Astrocyte (in vitro differentiated cells and primary cell): ENCODE measurements around the gene RPL13. TPM values are rescaled to one million over a fixed set of nuclear protein-coding genes. Genes with fewer than 3 reads are reported as not detected.

Experiments
- DNase-seq: peaks from one replicate; pipeline ENCODE4 v3.0.0-alpha.2; 2010; ENCODE audit warnings: low read depth
- FAIRE-seq: peaks from 2 replicates; lab custom pipeline; 2011; peaks lifted over from hg19 to GRCh38; lab: Jason Lieb, UNC
- H2AFZ ChIP-seq: 2 replicates; pipeline ENCODE4 v1.6.0; 2012; ENCODE audit warnings: low read depth, low read length, inconsistent platforms
- H3K27ac ChIP-seq: 2 replicates; pipeline ENCODE4 v1.5.1; 2011; ENCODE audit warnings: low read depth, low read length, inconsistent platforms
- H3K27me3 ChIP-seq: 2 replicates; pipeline ENCODE4 v1.6.0; 2011; ENCODE audit warnings: low read length, inconsistent platforms; ENCODE audit not compliant: insufficient read depth
- H3K36me3 ChIP-seq: 2 replicates; pipeline ENCODE4 v1.5.1; 2011; ENCODE audit warnings: low read length, inconsistent platforms; ENCODE audit not compliant: insufficient read depth
- H3K4me1 ChIP-seq: 2 replicates; pipeline ENCODE4 v1.5.1; 2011; ENCODE audit warnings: low read length, inconsistent platforms; ENCODE audit not compliant: insufficient read depth
- H3K4me2 ChIP-seq: 2 replicates; pipeline ENCODE4 v1.6.0; 2012; ENCODE audit warnings: low read length, inconsistent platforms
- H3K4me3 ChIP-seq: 2 replicates; pipeline ENCODE4 v1.5.1; 2011; ENCODE audit warnings: low read depth, mild to moderate bottlenecking, low read length, inconsistent platforms; ENCODE audit not compliant: insufficient read depth
- H3K79me2 ChIP-seq: 2 replicates; pipeline ENCODE4 v1.6.0; 2012; ENCODE audit warnings: mild to moderate bottlenecking, low read length, inconsistent platforms; ENCODE audit not compliant: insufficient read depth
- H3K9ac ChIP-seq: 2 replicates; pipeline ENCODE4 v1.6.0; 2012; ENCODE audit warnings: mild to moderate bottlenecking, low read length, inconsistent platforms
- H3K9me3 ChIP-seq: 2 replicates; pipeline ENCODE4 v1.5.1; 2012; ENCODE audit warnings: low read depth, mild to moderate bottlenecking, low read length, inconsistent platforms; ENCODE audit not compliant: insufficient read depth
- H4K20me1 ChIP-seq: 2 replicates; pipeline ENCODE4 v1.6.0; 2012; ENCODE audit warnings: low read length, inconsistent platforms; ENCODE audit not compliant: insufficient read depth
- H3K27ac Mint-ChIP-seq: one replicate; pipeline ENCODE4 v1.8.0; 2021; ENCODE audit warnings: mild to moderate bottlenecking, mixed read lengths; ENCODE audit not compliant: unreplicated experiment
- H3K27me3 Mint-ChIP-seq: one replicate; pipeline ENCODE4 v1.8.0; 2021; ENCODE audit warnings: low read depth, mixed read lengths; ENCODE audit not compliant: unreplicated experiment
- H3K36me3 Mint-ChIP-seq: one replicate; pipeline ENCODE4 v1.8.0; 2021; ENCODE audit warnings: low read depth, mixed read lengths; ENCODE audit not compliant: unreplicated experiment
- H3K4me1 Mint-ChIP-seq: one replicate; pipeline ENCODE4 v1.8.0; 2021; ENCODE audit warnings: low read depth, mixed read lengths; ENCODE audit not compliant: unreplicated experiment
- H3K4me3 Mint-ChIP-seq: one replicate; pipeline ENCODE4 v1.8.0; 2021; ENCODE audit warnings: mild to moderate bottlenecking, moderate library complexity, mixed read lengths; ENCODE audit not compliant: unreplicated experiment
- H3K9me3 Mint-ChIP-seq: one replicate; pipeline ENCODE4 v1.8.0; 2021; ENCODE audit warnings: mild to moderate bottlenecking, mixed read lengths; ENCODE audit not compliant: unreplicated experiment
- EZH2 ChIP-seq: IDR thresholded peaks from 2 replicates; pipeline ENCODE4 v1.6.1; 2012; ENCODE audit warnings: mild to moderate bottlenecking, low read length, inconsistent platforms; ENCODE audit not compliant: insufficient read depth
- total RNA-seq: library from RNA; stranded (reverse); gene quantifications from 2 replicates; pipeline ENCODE4 v1.2.1, GENCODE V29; 2021
- TF ChIP-seq, protein P1 (sequence below): IDR thresholded peaks from 2 replicates; pipeline ENCODE4 v1.5.1; 2011; ENCODE audit warnings: low read depth, mild to moderate bottlenecking, inconsistent platforms, low read length, moderate library complexity; ENCODE audit not compliant: insufficient read depth

RPL13 gene
- total RNA-seq, 1 donor from 2014 or later: 1,239 TPM

DNA sequence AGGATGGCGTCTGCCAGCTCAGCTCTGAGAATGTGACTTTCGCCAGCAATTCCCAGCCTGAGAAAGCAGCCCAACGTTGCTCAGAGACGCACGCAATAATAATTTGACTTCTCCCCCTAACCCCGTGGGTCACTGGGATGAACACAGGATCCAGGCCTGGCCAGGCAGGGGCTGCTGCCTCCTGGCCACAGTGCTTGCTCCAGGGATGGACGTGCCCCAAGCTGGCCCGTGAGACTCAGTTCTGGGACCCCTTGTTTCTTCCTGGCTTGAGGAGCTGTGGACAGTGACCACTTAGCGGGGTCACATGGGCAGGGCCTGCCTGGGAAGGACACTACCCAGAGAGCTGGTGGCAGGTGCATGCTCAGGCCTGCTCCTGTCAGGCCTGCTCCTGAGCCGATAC, 39.4 kb downstream of the RPL13 start:
- peaks cover 13% of the 10 kb centered on the region for H3K4me1 ChIP-seq

DNA sequence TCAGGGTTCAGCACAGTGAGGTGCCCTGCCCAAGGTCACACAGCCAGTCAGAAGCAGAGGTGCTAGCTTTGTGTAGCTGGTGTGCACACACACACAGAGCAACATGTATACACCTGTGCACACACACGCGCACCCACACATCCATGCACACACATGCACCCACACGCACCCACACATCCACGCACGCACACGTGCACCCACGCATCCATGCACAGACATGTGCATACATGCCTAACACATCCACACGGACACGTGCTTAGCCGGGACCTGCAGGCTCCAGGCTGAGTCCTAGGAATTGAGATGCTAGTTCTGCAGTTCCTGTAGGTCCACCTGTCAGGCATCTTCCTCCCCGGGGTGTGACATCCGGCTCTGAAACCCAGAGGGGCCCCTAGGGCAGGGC, 39.9 kb downstream of the RPL13 start:
- H3K9me3 Mint-ChIP-seq: no peaks in the 10 kb centered on the region
- H3K36me3 Mint-ChIP-seq: no peaks in the 10 kb centered on the region

More for the DNA sequence above, 39.4 kb downstream of the RPL13 start:
- Histone ChIP-seq H3K9ac (no peak overlapping the region), H3K27me3 (no peaks in the 10 kb centered on the region), H3K4me2 (no peak overlapping the region), H3K79me2 (no peaks in the 10 kb centered on the region), H3K4me3 (no peak overlapping the region), H4K20me1 (no peaks in the 10 kb centered on the region), H2AFZ (no peak overlapping the region), H3K27ac (no peak overlapping the region), H3K36me3 (no peaks in the 10 kb centered on the region), H3K9me3 (no peaks in the 10 kb centered on the region)
- Mint-ChIP-seq H3K4me1 (peaks cover 10% of the 10 kb centered on the region), H3K36me3 (no peaks in the 10 kb centered on the region), H3K27ac (no peak overlapping the region), H3K27me3 (no peaks in the 10 kb centered on the region), H3K9me3 (no peaks in the 10 kb centered on the region), H3K4me3 (no peak overlapping the region)
- FAIRE-seq (no peak), DNase-seq (no peak)
- TF ChIP-seq, protein P1, sequence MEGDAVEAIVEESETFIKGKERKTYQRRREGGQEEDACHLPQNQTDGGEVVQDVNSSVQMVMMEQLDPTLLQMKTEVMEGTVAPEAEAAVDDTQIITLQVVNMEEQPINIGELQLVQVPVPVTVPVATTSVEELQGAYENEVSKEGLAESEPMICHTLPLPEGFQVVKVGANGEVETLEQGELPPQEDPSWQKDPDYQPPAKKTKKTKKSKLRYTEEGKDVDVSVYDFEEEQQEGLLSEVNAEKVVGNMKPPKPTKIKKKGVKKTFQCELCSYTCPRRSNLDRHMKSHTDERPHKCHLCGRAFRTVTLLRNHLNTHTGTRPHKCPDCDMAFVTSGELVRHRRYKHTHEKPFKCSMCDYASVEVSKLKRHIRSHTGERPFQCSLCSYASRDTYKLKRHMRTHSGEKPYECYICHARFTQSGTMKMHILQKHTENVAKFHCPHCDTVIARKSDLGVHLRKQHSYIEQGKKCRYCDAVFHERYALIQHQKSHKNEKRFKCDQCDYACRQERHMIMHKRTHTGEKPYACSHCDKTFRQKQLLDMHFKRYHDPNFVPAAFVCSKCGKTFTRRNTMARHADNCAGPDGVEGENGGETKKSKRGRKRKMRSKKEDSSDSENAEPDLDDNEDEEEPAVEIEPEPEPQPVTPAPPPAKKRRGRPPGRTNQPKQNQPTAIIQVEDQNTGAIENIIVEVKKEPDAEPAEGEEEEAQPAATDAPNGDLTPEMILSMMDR: no peak
- no peak for TF ChIP-seq EZH2

DNA sequence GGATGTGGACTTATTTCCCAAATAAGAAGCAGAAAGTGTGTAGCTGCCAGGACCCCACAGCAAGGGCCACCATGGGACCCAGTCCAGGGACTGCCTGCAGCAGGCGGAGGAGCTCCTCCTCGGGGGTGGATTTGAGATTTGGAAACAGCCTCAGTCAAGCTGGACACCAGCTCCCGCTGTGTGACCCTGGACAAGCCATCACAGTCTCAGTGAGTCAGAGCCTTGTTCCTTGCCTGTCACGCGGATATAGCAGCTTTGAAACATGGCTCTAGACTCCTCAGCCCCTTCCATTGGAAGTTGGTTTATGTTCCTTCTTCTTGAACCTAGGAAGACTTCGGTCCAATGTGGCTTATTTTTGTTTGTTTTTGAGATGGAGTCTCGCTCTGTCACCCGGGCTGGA, 40.5 kb downstream of the RPL13 start:
- no peak overlapping the region for H3K27ac ChIP-seq
- no peak for FAIRE-seq

More for the DNA sequence above, 39.9 kb downstream of the RPL13 start:
- Mint-ChIP-seq H3K27me3 (no peaks in the 10 kb centered on the region), H3K4me3 (no peak overlapping the region), H3K27ac (no peak overlapping the region), H3K4me1 (peaks cover 10% of the 10 kb centered on the region)
- H3K36me3 ChIP-seq: no peaks in the 10 kb centered on the region
- H3K9ac ChIP-seq: no peak overlapping the region
- DNase-seq (no peak), FAIRE-seq (no peak)
- H3K4me1 ChIP-seq: peaks cover 13% of the 10 kb centered on the region
- H3K4me3 ChIP-seq: no peak overlapping the region
- H3K9me3 ChIP-seq: no peaks in the 10 kb centered on the region
- TF ChIP-seq, protein P1: no peak
- H2AFZ ChIP-seq: no peak overlapping the region
- H3K27me3 ChIP-seq: no peaks in the 10 kb centered on the region
- no peak overlapping the region for H3K27ac ChIP-seq
- H3K4me2 ChIP-seq: no peak overlapping the region
- H4K20me1 ChIP-seq: no peaks in the 10 kb centered on the region
- no peaks in the 10 kb centered on the region for H3K79me2 ChIP-seq

More for the DNA sequence above, 40.5 kb downstream of the RPL13 start:
- no peak overlapping the region for H3K4me3 Mint-ChIP-seq
- peaks cover 10% of the 10 kb centered on the region for H3K4me1 Mint-ChIP-seq
- no peak overlapping the region for H3K4me2 ChIP-seq
- H3K9me3 ChIP-seq: no peaks in the 10 kb centered on the region
- H2AFZ ChIP-seq: no peak overlapping the region
- no peaks in the 10 kb centered on the region for H3K27me3 Mint-ChIP-seq
- H3K27ac Mint-ChIP-seq: no peak overlapping the region
- peaks cover 13% of the 10 kb centered on the region for H3K4me1 ChIP-seq
- H3K36me3 Mint-ChIP-seq: no peaks in the 10 kb centered on the region
- H3K27me3 ChIP-seq: no peaks in the 10 kb centered on the region
- no peaks in the 10 kb centered on the region for H3K9me3 Mint-ChIP-seq
- no peak for DNase-seq
- H3K79me2 ChIP-seq: no peaks in the 10 kb centered on the region
- no peak overlapping the region for H3K9ac ChIP-seq
- TF ChIP-seq EZH2: no peak
- TF ChIP-seq, protein P1: no peak
- H3K4me3 ChIP-seq: no peak overlapping the region
- no peaks in the 10 kb centered on the region for H4K20me1 ChIP-seq
- H3K36me3 ChIP-seq: no peaks in the 10 kb centered on the region
